H9 (cell line): ENCODE data around the gene SCFD2. TPM values are rescaled to one million over a fixed set of nuclear protein-coding genes. Genes with fewer than 3 reads are reported as not detected.

Experiments used
- DNase-seq: peaks from one replicate; pipeline ENCODE4 v3.0.0-alpha.2; 2017
- H2AFZ ChIP-seq: one replicate; pipeline ENCODE4 v1.6.1; 2013; ENCODE audit warnings: mild to moderate bottlenecking, low read length, control low read depth, moderate library complexity
- H2AK5ac ChIP-seq: 2 replicates; pipeline ENCODE4 v1.6.1; 2013; ENCODE audit warnings: low read length, control low read depth, mixed read lengths; ENCODE audit not compliant: insufficient read length
- H2BK120ac ChIP-seq: one replicate; pipeline ENCODE4 v1.6.1; 2013; ENCODE audit warnings: low read depth, mild to moderate bottlenecking, low read length, control low read depth, inconsistent platforms; ENCODE audit not compliant: poor library complexity, severe bottlenecking
- H2BK12ac ChIP-seq: 2 replicates; pipeline ENCODE4 v1.6.1; 2013; ENCODE audit warnings: low read length, control low read depth, mixed read lengths, low read depth; ENCODE audit not compliant: insufficient read length
- H2BK15ac ChIP-seq: 2 replicates; pipeline ENCODE4 v1.6.1; 2013; ENCODE audit warnings: low read depth, low read length, control low read depth
- H2BK20ac ChIP-seq: one replicate; pipeline ENCODE4 v1.6.1; 2013; ENCODE audit warnings: low read depth, mild to moderate bottlenecking, low read length, control low read depth, inconsistent platforms; ENCODE audit not compliant: poor library complexity, severe bottlenecking
- H2BK5ac ChIP-seq: 2 replicates; pipeline ENCODE4 v1.6.1; 2013; ENCODE audit warnings: low read length, control low read depth, mixed read lengths; ENCODE audit not compliant: insufficient read length
- H3K14ac ChIP-seq: 2 replicates; pipeline ENCODE4 v1.6.1; 2013; ENCODE audit warnings: low read length, control low read depth; ENCODE audit not compliant: insufficient read depth
- H3K18ac ChIP-seq: 2 replicates; pipeline ENCODE4 v1.6.1; 2013; ENCODE audit warnings: low read depth, mild to moderate bottlenecking, mixed read lengths, low read length, control low read depth; ENCODE audit not compliant: insufficient read length
- H3K23ac ChIP-seq: 2 replicates; pipeline ENCODE4 v1.6.1; 2013; ENCODE audit warnings: low read length, control low read depth, mixed read lengths, low read depth; ENCODE audit not compliant: insufficient read length
- H3K23me2 ChIP-seq: 2 replicates; pipeline ENCODE4 v1.6.1; 2013; ENCODE audit warnings: low read depth, mild to moderate bottlenecking, mixed read lengths, low read length, control low read depth; ENCODE audit not compliant: insufficient read length, poor library complexity, severe bottlenecking
- H3K27ac ChIP-seq: 2 replicates; pipeline ENCODE4 v1.5.1; 2013; ENCODE audit warnings: low read length, control low read depth, mixed read lengths, low read depth; ENCODE audit not compliant: insufficient read length
- H3K27me3 ChIP-seq: 2 replicates; pipeline ENCODE4 v1.6.1; 2013; ENCODE audit warnings: low read length, control low read depth, inconsistent platforms; ENCODE audit not compliant: insufficient read depth
- H3K4ac ChIP-seq: 2 replicates; pipeline ENCODE4 v1.6.1; 2013; ENCODE audit warnings: low read depth, mild to moderate bottlenecking, control low read depth, inconsistent platforms, low read length, moderate library complexity
- H3K4me1 ChIP-seq: 2 replicates; pipeline ENCODE4 v1.6.1; 2013; ENCODE audit warnings: low read length, control low read depth, inconsistent platforms; ENCODE audit not compliant: insufficient read depth
- H3K4me2 ChIP-seq: 2 replicates; pipeline ENCODE4 v1.6.1; 2013; ENCODE audit warnings: low read length, control low read depth, mixed read lengths; ENCODE audit not compliant: insufficient read length, insufficient read depth
- H3K56ac ChIP-seq: 2 replicates; pipeline ENCODE4 v1.6.1; 2013; ENCODE audit warnings: low read depth, mild to moderate bottlenecking, mixed read lengths, low read length, control low read depth; ENCODE audit not compliant: insufficient read length
- H3K79me1 ChIP-seq: 2 replicates; pipeline ENCODE4 v1.6.1; 2013; ENCODE audit warnings: low read depth, mild to moderate bottlenecking, moderate library complexity, low read length, control low read depth, inconsistent platforms; ENCODE audit not compliant: insufficient read depth, poor library complexity, severe bottlenecking
- H3K79me2 ChIP-seq: 2 replicates; pipeline ENCODE4 v1.6.1; 2013; ENCODE audit warnings: low read length, control low read depth, inconsistent platforms; ENCODE audit not compliant: insufficient read depth
- H3K9ac ChIP-seq: 2 replicates; pipeline ENCODE4 v1.6.1; 2013; ENCODE audit warnings: low read length, control low read depth, mixed read lengths; ENCODE audit not compliant: insufficient read length; ENCODE audit errors: extremely low read depth
- H3K9me3 ChIP-seq: one replicate; pipeline ENCODE4 v1.6.1; 2013; ENCODE audit warnings: low read depth, low read length, inconsistent platforms; ENCODE audit not compliant: control insufficient read depth
- H3T11ph ChIP-seq: one replicate; pipeline ENCODE4 v1.6.1; 2013; ENCODE audit warnings: mild to moderate bottlenecking, low read length, control low read depth, inconsistent platforms
- H4K20me1 ChIP-seq: one replicate; pipeline ENCODE4 v1.6.1; 2013; ENCODE audit not compliant: control insufficient read depth, insufficient read length, insufficient read depth
- H4K5ac ChIP-seq: 2 replicates; pipeline ENCODE4 v1.6.1; 2013; ENCODE audit warnings: low read depth, mild to moderate bottlenecking, mixed read lengths, low read length, control low read depth; ENCODE audit not compliant: insufficient read length
- H4K8ac ChIP-seq: replicated peaks from 2 replicates; pipeline ENCODE4 v1.6.1; 2013; ENCODE audit warnings: low read length, control low read depth, mixed read lengths, low read depth; ENCODE audit not compliant: insufficient read length
- H4K91ac ChIP-seq: 2 replicates; pipeline ENCODE4 v1.6.1; 2013; ENCODE audit warnings: low read depth, mild to moderate bottlenecking, moderate library complexity, mixed read lengths, low read length, control low read depth; ENCODE audit not compliant: insufficient read length
- H3K27ac Mint-ChIP-seq, 3 experiments: 2 replicates in 2 of 3; 3 replicates in 1 of 3; pipeline ENCODE4 v1.8.0; 2020 to 2021; ENCODE audit warnings: mixed read lengths in 3 of 3, mild to moderate bottlenecking in 1 of 3, moderate library complexity in 1 of 3
- H3K27me3 Mint-ChIP-seq: 2 replicates; pipeline ENCODE4 v1.8.0; 2021; ENCODE audit warnings: low read depth, mild to moderate bottlenecking, moderate library complexity, mixed read lengths
- H3K36me3 Mint-ChIP-seq, 3 experiments: 2 replicates in 2 of 3; 3 replicates in 1 of 3; pipeline ENCODE4 v1.8.0; 2020 to 2021; ENCODE audit warnings: low read depth in 3 of 3, mixed read lengths in 3 of 3; ENCODE audit not compliant: insufficient read depth in 1 of 3
- H3K4me1 Mint-ChIP-seq, 2 experiments: 2 replicates each; pipeline ENCODE4 v1.8.0; 2020; ENCODE audit warnings: mixed read lengths in 2 of 2
- H3K4me3 Mint-ChIP-seq, 2 experiments: 2 replicates in 1 of 2; 3 replicates in 1 of 2; pipeline ENCODE4 v1.8.0; 2020 to 2021; ENCODE audit warnings: mild to moderate bottlenecking in 2 of 2, mixed read lengths in 2 of 2, moderate library complexity in 1 of 2
- H3K9me3 Mint-ChIP-seq, 2 experiments: 2 replicates in 1 of 2; 3 replicates in 1 of 2; pipeline ENCODE4 v1.8.0; 2020; ENCODE audit warnings: mild to moderate bottlenecking in 2 of 2, mixed read lengths in 2 of 2, moderate library complexity in 1 of 2
- WGBS: extraction: QIAGEN DNeasy Blood & Tissue Kit; methylation state at CpG from one replicate; pipeline ENCODE4 v1.1.7; 2013; ENCODE audit warnings: missing lambda C conversion rate, low lambda C conversion rate, mixed read lengths; ENCODE audit not compliant: insufficient read length; ENCODE audit errors: extremely low coverage; 5-methylcytosine and 5-hydroxymethylcytosine counted together
- total RNA-seq: library from RNA; stranded (reverse); gene quantifications from 2 replicates; pipeline ENCODE4 v1.2.1, GENCODE V29; 2021
- TF ChIP-seq, protein P1 (sequence below): fragments of 200-600 bp; sonication (generic); conservative IDR thresholded peaks from 3 replicates; pipeline ENCODE4 v1.8.0; 2021; ENCODE audit warnings: antibody characterized with exemption, mild to moderate bottlenecking

SCFD2 gene
- total RNA-seq, 1 experiment from 2014 or later = 10.1 TPM

DNA sequence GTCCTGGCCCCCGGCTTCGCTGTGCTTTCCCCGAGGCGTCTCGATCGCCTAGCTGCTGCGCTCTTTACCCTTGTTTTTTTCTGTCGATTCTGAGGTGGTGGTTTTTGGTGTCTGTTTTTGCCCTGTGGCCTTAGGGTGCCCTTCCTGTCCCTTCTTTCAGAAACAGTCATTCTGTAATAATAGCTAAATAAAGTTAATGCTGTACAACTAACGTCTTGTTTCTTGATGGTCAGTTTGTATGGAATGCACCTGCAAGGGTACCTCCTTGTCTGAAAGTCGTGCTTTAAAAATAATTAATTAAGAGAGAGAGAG, 12.3 kb upstream of the SCFD2 start:
- Mint-ChIP-seq H3K9me3 (no peaks in the 10 kb centered on the region), H3K4me1 (peaks cover 15 to 22% of the 10 kb centered on the region in 2 experiments), H3K27ac (peak overlapping the region; percentile 59 to 100 (median 85); a peak in 5 of 7 replicates), H3K27me3 (peaks cover 22% of the 10 kb centered on the region), H3K36me3 (peaks cover 2 to 21% (median 16%) of the 10 kb centered on the region in 3 experiments; a peak in 5 of 7 replicates), H3K4me3 (peak overlapping the region; percentile 95 to 99)
- Histone ChIP-seq H4K91ac (no peak overlapping the region), H3K27me3 (no peaks in the 10 kb centered on the region; the same call in 1 of the 2 replicates), H3T11ph (no peak overlapping the region), H2AK5ac (no peak overlapping the region), H3K27ac (no peak overlapping the region), H3K79me1 (peaks cover 2% of the 10 kb centered on the region), H4K20me1 (no peaks in the 10 kb centered on the region), H2BK120ac (no peak overlapping the region), H3K18ac (no peak overlapping the region), H3K23me2 (peaks cover 2% of the 10 kb centered on the region), H3K9ac (peak overlapping the region; percentile 80), H2AFZ (no peak overlapping the region), H4K8ac (no peak overlapping the region), H3K9me3 (no peaks in the 10 kb centered on the region), H2BK5ac (no peak overlapping the region), H3K4me1 (no peaks in the 10 kb centered on the region), H4K5ac (no peak overlapping the region), H3K23ac (no peak overlapping the region), H3K14ac (peak overlapping the region; percentile 89), H3K4ac (no peak overlapping the region), H3K56ac (no peak overlapping the region), H2BK20ac (no peak overlapping the region), H3K4me2 (peak overlapping the region; percentile 86), H2BK15ac (no peak overlapping the region), H3K79me2 (peaks cover 23% of the 10 kb centered on the region; the same call in 1 of the 2 replicates), H2BK12ac (no peak overlapping the region)
- no peak for DNase-seq
- TF ChIP-seq, protein P1, sequence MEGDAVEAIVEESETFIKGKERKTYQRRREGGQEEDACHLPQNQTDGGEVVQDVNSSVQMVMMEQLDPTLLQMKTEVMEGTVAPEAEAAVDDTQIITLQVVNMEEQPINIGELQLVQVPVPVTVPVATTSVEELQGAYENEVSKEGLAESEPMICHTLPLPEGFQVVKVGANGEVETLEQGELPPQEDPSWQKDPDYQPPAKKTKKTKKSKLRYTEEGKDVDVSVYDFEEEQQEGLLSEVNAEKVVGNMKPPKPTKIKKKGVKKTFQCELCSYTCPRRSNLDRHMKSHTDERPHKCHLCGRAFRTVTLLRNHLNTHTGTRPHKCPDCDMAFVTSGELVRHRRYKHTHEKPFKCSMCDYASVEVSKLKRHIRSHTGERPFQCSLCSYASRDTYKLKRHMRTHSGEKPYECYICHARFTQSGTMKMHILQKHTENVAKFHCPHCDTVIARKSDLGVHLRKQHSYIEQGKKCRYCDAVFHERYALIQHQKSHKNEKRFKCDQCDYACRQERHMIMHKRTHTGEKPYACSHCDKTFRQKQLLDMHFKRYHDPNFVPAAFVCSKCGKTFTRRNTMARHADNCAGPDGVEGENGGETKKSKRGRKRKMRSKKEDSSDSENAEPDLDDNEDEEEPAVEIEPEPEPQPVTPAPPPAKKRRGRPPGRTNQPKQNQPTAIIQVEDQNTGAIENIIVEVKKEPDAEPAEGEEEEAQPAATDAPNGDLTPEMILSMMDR = no peak
- WGBS = no CpG with 5 or more reads among the region's 10 CpGs
